ENCODE results near the gene SLC18A2. TPM values are rescaled to one million over a fixed set of nuclear protein-coding genes. Genes with fewer than 3 reads are reported as not detected.

The SLC18A2 gene
- total RNA-seq = 0.07 and 0.42 TPM in 2 replicates
- polyA plus RNA-seq = 0.30 and 1.0 TPM in 2 replicates

DNA sequence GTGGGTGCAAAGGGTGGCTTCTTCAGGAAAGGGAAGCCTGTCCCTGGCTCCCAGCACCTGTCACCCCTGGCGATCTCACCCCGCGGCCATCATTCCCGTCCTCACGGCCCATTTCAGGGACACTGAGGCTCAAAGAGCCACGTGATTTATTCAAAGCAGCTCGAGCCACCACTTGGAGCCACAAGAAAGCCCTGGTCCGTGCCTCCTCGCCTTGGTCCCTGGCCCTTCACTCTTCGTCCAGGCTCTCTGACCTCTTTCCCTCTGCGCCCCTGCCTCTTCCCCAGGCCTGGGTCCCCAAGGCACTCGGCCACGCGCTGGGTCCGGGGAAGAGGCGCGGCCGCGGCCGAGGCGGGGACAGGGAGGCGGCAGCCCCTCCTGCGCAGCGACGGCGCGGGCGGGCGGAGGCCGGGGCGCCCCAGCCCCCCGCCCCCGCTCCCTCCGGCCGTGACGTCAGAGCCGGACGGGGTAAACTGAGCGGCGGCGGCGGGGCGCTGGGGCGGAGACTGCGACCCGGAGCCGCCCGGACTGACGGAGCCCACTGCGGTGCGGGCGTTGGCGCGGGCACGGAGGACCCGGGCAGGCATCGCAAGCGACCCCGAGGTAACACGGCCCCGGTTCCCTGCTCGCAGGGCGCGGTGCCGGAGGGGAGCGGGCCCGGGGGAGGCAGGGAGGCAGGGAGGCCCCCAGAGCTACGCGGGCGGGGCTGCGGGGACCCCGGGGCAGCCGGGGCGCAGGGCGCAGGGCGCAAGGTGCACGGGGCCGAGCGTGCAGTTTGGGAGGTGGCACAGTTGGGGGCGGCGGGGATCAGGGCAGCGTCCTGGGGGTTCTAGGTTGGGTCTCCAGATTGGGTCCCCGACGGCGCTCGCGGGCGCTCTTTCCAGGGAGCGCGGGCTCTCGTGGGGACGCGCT lies at the start of gene SLC18A2:
Gene SLC18A2 (plus strand): TSS at position 494 of the 909 bp plus-strand sequence. CDS start 580 bp downstream, outside the sequence.
- Histone ChIP-seq H3K36me3 (no peaks in the 10 kb centered on the region), H3K27ac (no peak within 1 kb of the TSS), H3K9me3 (ENCODE audit: low read depth) (no peaks in the 10 kb centered on the region), H3K4me1 (ENCODE audit: low read depth) (peaks cover 5% of the 10 kb centered on the region), H3K27me3 (peaks cover 62% of the 10 kb centered on the region), H3K4me3 (peak within 1 kb of the TSS; percentile 24)
- TF ChIP-seq, protein P1, sequence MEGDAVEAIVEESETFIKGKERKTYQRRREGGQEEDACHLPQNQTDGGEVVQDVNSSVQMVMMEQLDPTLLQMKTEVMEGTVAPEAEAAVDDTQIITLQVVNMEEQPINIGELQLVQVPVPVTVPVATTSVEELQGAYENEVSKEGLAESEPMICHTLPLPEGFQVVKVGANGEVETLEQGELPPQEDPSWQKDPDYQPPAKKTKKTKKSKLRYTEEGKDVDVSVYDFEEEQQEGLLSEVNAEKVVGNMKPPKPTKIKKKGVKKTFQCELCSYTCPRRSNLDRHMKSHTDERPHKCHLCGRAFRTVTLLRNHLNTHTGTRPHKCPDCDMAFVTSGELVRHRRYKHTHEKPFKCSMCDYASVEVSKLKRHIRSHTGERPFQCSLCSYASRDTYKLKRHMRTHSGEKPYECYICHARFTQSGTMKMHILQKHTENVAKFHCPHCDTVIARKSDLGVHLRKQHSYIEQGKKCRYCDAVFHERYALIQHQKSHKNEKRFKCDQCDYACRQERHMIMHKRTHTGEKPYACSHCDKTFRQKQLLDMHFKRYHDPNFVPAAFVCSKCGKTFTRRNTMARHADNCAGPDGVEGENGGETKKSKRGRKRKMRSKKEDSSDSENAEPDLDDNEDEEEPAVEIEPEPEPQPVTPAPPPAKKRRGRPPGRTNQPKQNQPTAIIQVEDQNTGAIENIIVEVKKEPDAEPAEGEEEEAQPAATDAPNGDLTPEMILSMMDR (IDR thresholded peaks at IDR 0.05; ENCODE audit: low read depth, low read length) = no peak
- no peak for DNase-seq (ENCODE audit: low read depth in 1 of 2, low spot score in 1 of 2)

DNA sequence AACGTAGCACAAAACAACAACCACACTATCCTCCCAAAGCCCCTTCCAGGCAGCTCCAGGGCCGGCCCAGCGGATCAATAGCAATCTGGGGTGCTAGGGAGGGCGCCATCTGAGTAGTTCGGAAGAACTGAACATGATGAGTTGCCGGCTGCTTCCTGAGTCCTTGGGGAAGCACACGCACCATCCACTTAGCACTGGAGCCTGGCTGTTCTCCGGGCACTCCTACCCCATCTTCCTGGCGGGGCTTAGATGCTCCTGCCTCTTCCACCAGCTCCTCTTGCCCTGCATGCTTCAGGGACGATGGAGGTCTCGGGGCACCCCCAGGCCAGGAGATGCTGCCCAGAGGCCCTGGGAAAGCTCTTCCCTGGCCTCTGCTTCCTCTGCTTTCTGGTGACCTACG lies 43.7 kb upstream of the SLC18A2 start, which contains the start of gene KCNK18:
Gene KCNK18 (plus strand): TSS at position 301 of the 400 bp plus-strand sequence. CDS start 0 bp downstream, at position 301.
- no peak within 1 kb of the TSS for H3K27ac ChIP-seq
- no peak for DNase-seq (ENCODE audit: low read depth in 1 of 2, low spot score in 1 of 2)
- H3K9me3 ChIP-seq (ENCODE audit: low read depth) = no peaks in the 10 kb centered on the region
- H3K4me1 ChIP-seq (ENCODE audit: low read depth) = no peaks in the 10 kb centered on the region
- TF ChIP-seq, protein P1 (IDR thresholded peaks at IDR 0.05; ENCODE audit: low read depth, low read length) = no peak
- no peaks in the 10 kb centered on the region for H3K27me3 ChIP-seq
- no peak within 1 kb of the TSS for H3K4me3 ChIP-seq
- no peaks in the 10 kb centered on the region for H3K36me3 ChIP-seq

DNA sequence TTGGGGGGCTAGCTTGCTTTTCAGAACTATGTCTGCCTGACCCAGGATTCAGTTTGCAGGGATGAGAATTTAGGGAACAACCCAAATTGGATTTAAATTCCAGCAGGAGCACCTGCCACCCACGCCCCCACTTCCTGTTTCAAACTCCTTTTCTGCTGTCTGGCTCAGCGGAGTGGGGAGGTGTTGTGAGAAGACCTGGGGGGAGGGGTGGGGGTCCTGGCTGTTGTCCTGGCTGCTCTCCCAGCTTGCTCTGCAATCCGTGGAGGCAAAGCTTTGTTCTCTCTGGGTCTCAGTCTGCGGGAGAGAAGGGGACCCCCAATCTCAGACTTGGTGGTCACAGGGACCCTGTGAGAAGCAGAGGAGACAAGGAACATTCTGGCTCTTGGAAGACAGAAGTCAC lies 42.8 kb upstream of the SLC18A2 start:
- Histone ChIP-seq H3K4me1 (ENCODE audit: low read depth) (no peaks in the 10 kb centered on the region), H3K9me3 (ENCODE audit: low read depth) (no peaks in the 10 kb centered on the region), H3K27ac (no peak overlapping the region), H3K27me3 (no peaks in the 10 kb centered on the region), H3K36me3 (no peaks in the 10 kb centered on the region), H3K4me3 (no peak overlapping the region)
- no peak for DNase-seq (ENCODE audit: low read depth in 1 of 2, low spot score in 1 of 2)
- TF ChIP-seq, protein P1 (IDR thresholded peaks at IDR 0.05; ENCODE audit: low read depth, low read length) = no peak

DNA sequence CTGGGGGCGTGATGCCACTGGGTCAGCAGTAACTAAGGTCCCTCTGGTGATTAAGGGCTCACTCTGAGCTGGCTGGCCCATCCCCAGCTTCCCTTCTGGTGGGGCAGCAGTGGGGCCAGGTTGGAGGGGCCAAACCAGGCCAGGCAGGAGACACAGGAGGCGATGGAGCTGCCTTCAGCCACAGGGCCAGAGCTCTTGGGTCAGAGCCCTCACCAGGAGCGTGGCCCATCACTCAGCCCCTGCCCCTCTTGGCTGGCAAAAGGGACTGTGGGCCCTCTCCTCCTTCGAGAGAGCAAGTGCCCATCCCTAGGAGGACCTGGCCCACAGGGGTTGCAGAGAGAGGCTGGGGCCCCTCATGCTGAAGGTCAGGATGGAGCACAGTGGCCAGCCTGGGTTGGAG lies 39.1 kb upstream of the SLC18A2 start:
- TF ChIP-seq, protein P1 (IDR thresholded peaks at IDR 0.05; ENCODE audit: low read depth, low read length) = no peak
- Histone ChIP-seq H3K9me3 (ENCODE audit: low read depth) (no peaks in the 10 kb centered on the region), H3K27ac (no peak overlapping the region), H3K4me3 (no peak overlapping the region), H3K4me1 (ENCODE audit: low read depth) (no peaks in the 10 kb centered on the region), H3K36me3 (no peaks in the 10 kb centered on the region), H3K27me3 (no peaks in the 10 kb centered on the region)
- no peak for DNase-seq (ENCODE audit: low read depth in 1 of 2, low spot score in 1 of 2)

DNA sequence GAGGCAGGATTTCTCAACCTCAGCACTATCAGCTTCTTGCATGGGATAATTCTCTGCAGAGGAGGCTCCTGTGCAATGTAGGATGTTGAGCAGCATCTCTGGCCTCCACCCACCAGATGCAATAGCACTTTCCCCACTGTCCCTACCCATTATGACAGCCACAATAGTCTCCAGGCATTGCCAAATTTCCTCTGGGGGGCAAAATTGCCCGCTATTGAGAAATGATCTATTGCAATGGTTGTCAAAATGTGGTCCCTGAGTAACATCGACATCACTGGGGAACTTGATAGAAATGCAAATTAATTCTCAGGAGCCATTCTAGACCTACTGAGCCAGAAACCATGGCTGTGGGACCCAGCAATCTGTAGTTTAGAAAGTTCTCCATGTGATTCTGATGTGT lies 36.6 kb upstream of the SLC18A2 start:
- no peaks in the 10 kb centered on the region for H3K9me3 ChIP-seq (ENCODE audit: low read depth)
- TF ChIP-seq, protein P1 (IDR thresholded peaks at IDR 0.05; ENCODE audit: low read depth, low read length) = no peak
- no peaks in the 10 kb centered on the region for H3K27me3 ChIP-seq
- H3K36me3 ChIP-seq = no peaks in the 10 kb centered on the region
- no peak overlapping the region for H3K4me3 ChIP-seq
- no peak overlapping the region for H3K27ac ChIP-seq
- no peaks in the 10 kb centered on the region for H3K4me1 ChIP-seq (ENCODE audit: low read depth)
- DNase-seq (ENCODE audit: low read depth in 1 of 2, low spot score in 1 of 2) = no peak

Measured in cardiac muscle cell (in vitro differentiated cells and primary cell).